ENCODE data around the gene PKHD1.

Gene PKHD1

GRCh38 chr6:52132292-52132691 is 44.9 kb upstream of the PKHD1 start:
- in situ Hi-C loops (cut with HindIII; ENCODE audit: low sequenced_read_pairs), result no loop called here
- DNase-seq (ENCODE audit: low read depth), result no peak
- no peak overlapping the region for H3K4me3 ChIP-seq (ENCODE audit: low read depth, low read length)
- no peak for TF ChIP-seq CTCF (IDR thresholded peaks at IDR 0.05; ENCODE audit: low read depth, low read length, missing control alignments)

GRCh38 chr6:52130440-52130839 is 43.0 kb upstream of the PKHD1 start:
- in situ Hi-C loops (cut with HindIII; ENCODE audit: low sequenced_read_pairs), result no loop called here
- no peak for TF ChIP-seq CTCF (IDR thresholded peaks at IDR 0.05; ENCODE audit: low read depth, low read length, missing control alignments)
- no peak for DNase-seq (ENCODE audit: low read depth)
- no peak overlapping the region for H3K4me3 ChIP-seq (ENCODE audit: low read depth, low read length)

- in situ Hi-C loops (cut with HindIII; ENCODE audit: low sequenced_read_pairs), result no loop called here
- DNase-seq (ENCODE audit: low read depth), result no peak
- no peak for TF ChIP-seq CTCF (IDR thresholded peaks at IDR 0.05; ENCODE audit: low read depth, low read length, missing control alignments)
- H3K4me3 ChIP-seq (ENCODE audit: low read depth, low read length), result no peak overlapping the region
Observed at GRCh38 chr6:52127957-52128356, 40.5 kb upstream of the PKHD1 start.

- in situ Hi-C loops (cut with HindIII; ENCODE audit: low sequenced_read_pairs), result no loop called here
- no peak for TF ChIP-seq CTCF (IDR thresholded peaks at IDR 0.05; ENCODE audit: low read depth, low read length, missing control alignments)
- DNase-seq (ENCODE audit: low read depth), result no peak
- H3K4me3 ChIP-seq (ENCODE audit: low read depth, low read length), result no peak overlapping the region
Observed at GRCh38 chr6:52126231-52126630, 38.8 kb upstream of the PKHD1 start.

- DNase-seq (ENCODE audit: low read depth), result no peak
- no peak overlapping the region for H3K4me3 ChIP-seq (ENCODE audit: low read depth, low read length)
- TF ChIP-seq CTCF (IDR thresholded peaks at IDR 0.05; ENCODE audit: low read depth, low read length, missing control alignments), result no peak
- in situ Hi-C loops (cut with HindIII; ENCODE audit: low sequenced_read_pairs), result no loop called here
Observed at GRCh38 chr6:52125572-52125971, 38.2 kb upstream of the PKHD1 start.

- no peak for DNase-seq (ENCODE audit: low read depth)
- in situ Hi-C loops (cut with HindIII; ENCODE audit: low sequenced_read_pairs), result no loop called here
- H3K4me3 ChIP-seq (ENCODE audit: low read depth, low read length), result no peak overlapping the region
- no peak for TF ChIP-seq CTCF (IDR thresholded peaks at IDR 0.05; ENCODE audit: low read depth, low read length, missing control alignments)
Observed at GRCh38 chr6:52125139-52125538, 37.7 kb upstream of the PKHD1 start.

Measured in astrocyte of the cerebellum (primary cell).